BJ (cell line): Measurements from ENCODE around the gene DYNC2I2. TPM values are rescaled to one million over a fixed set of nuclear protein-coding genes. Genes with fewer than 3 reads are reported as not detected.

Source experiments
- CTCF ChIA-PET: fragments of 350-600 bp; formaldehyde crosslinking; extraction: SDS; loops from one replicate; lab custom pipeline; 2021; ENCODE audit warnings: antibody characterized with exemption, inconsistent platforms; lab: Yijun Ruan, JAX
- POLR2A ChIA-PET: fragments of 300-600 bp; sonication (Branson Sonifier 250); formaldehyde crosslinking; extraction: SDS; loops from one replicate; lab custom pipeline; 2021; ENCODE audit warnings: antibody characterized with exemption; lab: Charles Lee
- DNase-seq: peaks from one replicate; pipeline ENCODE4 v3.0.0-alpha.2; 2011; ENCODE audit warnings: low read depth
- H3K27me3 ChIP-seq: 2 replicates; pipeline ENCODE4 v1.6.0; 2011; ENCODE audit warnings: low read length; ENCODE audit not compliant: control insufficient read depth, insufficient read depth
- H3K36me3 ChIP-seq: 2 replicates; pipeline ENCODE4 v1.5.1; 2011; ENCODE audit warnings: low read length; ENCODE audit not compliant: control insufficient read depth, insufficient read depth
- H3K4me3 ChIP-seq: 2 replicates; pipeline ENCODE4 v1.5.1; 2011; ENCODE audit warnings: low read depth, mild to moderate bottlenecking, control low read depth, low read length
- polyA plus RNA-seq: library from polyadenylated mRNA; depleted of rRNA; stranded (reverse); fragments of >200 nt; gene quantifications from 2 replicates; pipeline ENCODE4 v1.2.3, GENCODE V29; 2011
- TF ChIP-seq, protein P1 (sequence below): IDR thresholded peaks from 2 replicates; pipeline ENCODE4 v1.5.1; 2011; ENCODE audit warnings: low read depth, mild to moderate bottlenecking, control low read depth, inconsistent platforms, low read length, moderate library complexity; ENCODE audit not compliant: insufficient read depth

The DYNC2I2 gene
- polyA plus RNA-seq, 1 experiment: 50.4 TPM

GRCh38 chr9:128632486-128632885 lies 24.2 kb downstream of the DYNC2I2 start:
- TF ChIP-seq, protein P1, sequence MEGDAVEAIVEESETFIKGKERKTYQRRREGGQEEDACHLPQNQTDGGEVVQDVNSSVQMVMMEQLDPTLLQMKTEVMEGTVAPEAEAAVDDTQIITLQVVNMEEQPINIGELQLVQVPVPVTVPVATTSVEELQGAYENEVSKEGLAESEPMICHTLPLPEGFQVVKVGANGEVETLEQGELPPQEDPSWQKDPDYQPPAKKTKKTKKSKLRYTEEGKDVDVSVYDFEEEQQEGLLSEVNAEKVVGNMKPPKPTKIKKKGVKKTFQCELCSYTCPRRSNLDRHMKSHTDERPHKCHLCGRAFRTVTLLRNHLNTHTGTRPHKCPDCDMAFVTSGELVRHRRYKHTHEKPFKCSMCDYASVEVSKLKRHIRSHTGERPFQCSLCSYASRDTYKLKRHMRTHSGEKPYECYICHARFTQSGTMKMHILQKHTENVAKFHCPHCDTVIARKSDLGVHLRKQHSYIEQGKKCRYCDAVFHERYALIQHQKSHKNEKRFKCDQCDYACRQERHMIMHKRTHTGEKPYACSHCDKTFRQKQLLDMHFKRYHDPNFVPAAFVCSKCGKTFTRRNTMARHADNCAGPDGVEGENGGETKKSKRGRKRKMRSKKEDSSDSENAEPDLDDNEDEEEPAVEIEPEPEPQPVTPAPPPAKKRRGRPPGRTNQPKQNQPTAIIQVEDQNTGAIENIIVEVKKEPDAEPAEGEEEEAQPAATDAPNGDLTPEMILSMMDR: no peak
- POLR2A ChIA-PET: no interaction called here
- H3K4me3 ChIP-seq: no peak overlapping the region
- no peak for DNase-seq
- CTCF ChIA-PET: interaction anchor here (0.6 to 2.0 kb wide), 3 partner anchors 11 to 212 kb away, joined by 3 to 5 read pairs (median 3); no protein-coding TSS in a partner anchor
- peaks cover 58% of the 10 kb centered on the region for H3K36me3 ChIP-seq
- H3K27me3 ChIP-seq: no peaks in the 10 kb centered on the region

DNA sequence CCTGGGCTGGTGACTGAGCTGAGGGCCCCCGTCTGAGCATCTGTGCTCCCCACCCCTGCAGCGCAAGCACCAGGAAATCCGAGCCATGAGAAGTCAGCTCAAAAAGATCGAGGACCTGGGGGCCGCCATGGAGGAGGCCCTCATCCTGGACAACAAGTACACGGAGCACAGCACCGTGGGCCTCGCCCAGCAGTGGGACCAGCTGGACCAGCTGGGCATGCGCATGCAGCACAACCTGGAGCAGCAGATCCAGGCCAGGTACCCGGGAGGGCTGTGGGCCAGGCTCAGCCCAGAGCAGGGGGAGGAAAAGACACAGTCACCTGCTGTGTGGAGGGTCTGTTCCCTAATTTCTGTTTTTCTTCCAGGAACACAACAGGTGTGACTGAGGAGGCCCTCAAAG lies 24.6 kb downstream of the DYNC2I2 start:
- POLR2A ChIA-PET: interaction anchor here (0.6 kb wide), 1 partner anchor 108 kb away, joined by 3 read pairs; no protein-coding TSS in a partner anchor
- TF ChIP-seq, protein P1: no peak
- CTCF ChIA-PET: interaction anchor here (2.0 kb wide), 1 partner anchor 10 kb away, joined by 5 read pairs; no protein-coding TSS in a partner anchor
- no peak for DNase-seq
- no peak overlapping the region for H3K4me3 ChIP-seq
- no peaks in the 10 kb centered on the region for H3K27me3 ChIP-seq
- H3K36me3 ChIP-seq: peaks cover 63% of the 10 kb centered on the region

DNA sequence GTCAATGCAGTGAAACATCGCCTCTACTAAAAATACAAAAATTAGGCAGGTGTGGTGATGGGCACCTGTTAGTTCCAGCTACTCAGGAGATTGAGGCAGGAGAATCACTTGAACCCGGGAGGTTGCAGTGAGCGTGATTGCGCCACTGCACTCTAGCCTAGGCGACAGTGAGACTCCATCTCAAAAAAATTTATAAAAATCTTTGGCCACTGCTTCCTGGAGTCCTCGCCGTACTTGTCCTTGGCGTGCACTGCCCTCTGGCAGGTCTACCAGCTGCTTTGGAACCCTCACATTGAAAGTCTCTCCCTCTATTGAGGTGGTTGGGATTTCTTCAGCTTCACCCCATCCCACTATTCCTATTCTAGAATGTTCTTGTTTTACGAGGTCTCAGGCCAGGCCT lies 25.0 kb downstream of the DYNC2I2 start:
- ChIA-PET CTCF (no interaction called here), POLR2A (interaction anchor here (0.6 kb wide), 1 partner anchor 109 kb away, joined by 3 read pairs; no protein-coding TSS in a partner anchor)
- TF ChIP-seq, protein P1: no peak
- no peaks in the 10 kb centered on the region for H3K27me3 ChIP-seq
- no peak overlapping the region for H3K4me3 ChIP-seq
- peaks cover 65% of the 10 kb centered on the region for H3K36me3 ChIP-seq
- no peak for DNase-seq

- POLR2A ChIA-PET: no interaction called here
- no peaks in the 10 kb centered on the region for H3K27me3 ChIP-seq
- TF ChIP-seq, protein P1: no peak
- H3K4me3 ChIP-seq: no peak overlapping the region
- CTCF ChIA-PET: no interaction called here
- peaks cover 77% of the 10 kb centered on the region for H3K36me3 ChIP-seq
- DNase-seq: no peak
Observed at GRCh38 chr9:128629852-128630545, 26.6 kb downstream of the DYNC2I2 start.

DNA sequence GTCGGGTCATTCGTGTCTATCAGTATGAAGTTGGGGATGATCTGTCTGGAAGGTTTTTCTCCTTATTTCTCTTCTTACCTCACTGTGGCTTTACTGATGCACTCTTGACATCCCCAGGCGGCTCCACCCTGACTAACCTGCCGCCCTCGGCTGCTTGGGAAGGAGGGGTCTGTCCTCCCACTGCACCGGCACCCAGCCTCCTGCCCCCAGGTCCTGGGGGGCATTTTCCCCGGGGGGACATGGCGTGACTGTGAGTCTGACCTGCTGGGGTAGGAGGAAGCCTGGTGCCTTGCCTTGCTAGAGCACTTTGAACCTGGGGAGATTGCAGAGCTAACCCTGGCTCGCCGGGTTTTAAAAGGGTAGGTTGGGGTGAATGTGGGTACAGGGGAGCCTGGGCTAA lies 27.5 kb downstream of the DYNC2I2 start:
- no peak for DNase-seq
- peaks cover 78% of the 10 kb centered on the region for H3K36me3 ChIP-seq
- no peak overlapping the region for H3K4me3 ChIP-seq
- TF ChIP-seq, protein P1: no peak
- ChIA-PET CTCF (no interaction called here), POLR2A (no interaction called here)
- no peaks in the 10 kb centered on the region for H3K27me3 ChIP-seq
